ENCODE data around the gene TAL2.

TAL2 gene

GRCh38 chr9:105662184-105663104 is at the start of gene TAL2:
Gene TAL2, plus strand, starts transcription at chr9:105662457. Its CDS starts 40 bp downstream, at chr9:105662497.
- DNase-seq = no peak

- no peak for DNase-seq
These were observed 41.3 kb upstream of the TAL2 start for GRCh38 chr9:105621001-105621400.

GRCh38 chr9:105625088-105625487 is 37.2 kb upstream of the TAL2 start:
- DNase-seq = no peak

- no peak for DNase-seq
These were observed 29.4 kb upstream of the TAL2 start for GRCh38 chr9:105632807-105633206.

- DNase-seq = no peak
These were observed 28.8 kb upstream of the TAL2 start for GRCh38 chr9:105633411-105633810.

- no peak for DNase-seq
These were observed 25.9 kb upstream of the TAL2 start for GRCh38 chr9:105636331-105636730.

GRCh38 chr9:105637787-105638395 is 24.4 kb upstream of the TAL2 start:
- DNase-seq = no peak

- DNase-seq = no peak
These were observed 22.3 kb upstream of the TAL2 start for GRCh38 chr9:105639936-105640335.

GRCh38 chr9:105643795-105644194 is 18.5 kb upstream of the TAL2 start:
- DNase-seq = no peak

- DNase-seq = no peak
These were observed 15.2 kb upstream of the TAL2 start for GRCh38 chr9:105646879-105647594.

GRCh38 chr9:105647595-105648349 is 14.5 kb upstream of the TAL2 start:
- DNase-seq = no peak

GRCh38 chr9:105651806-105652205 is 10.5 kb upstream of the TAL2 start:
- DNase-seq = no peak

GRCh38 chr9:105656131-105656921 is 5.9 kb upstream of the TAL2 start:
- peak; percentile 7 for DNase-seq

GRCh38 chr9:105658351-105658750 is 3.9 kb upstream of the TAL2 start:
- no peak for DNase-seq

- no peak for DNase-seq
These were observed 1.2 kb upstream of the TAL2 start for GRCh38 chr9:105661011-105661410.

GRCh38 chr9:105663914-105664313 is 1.7 kb downstream of the TAL2 start:
- DNase-seq = no peak

GRCh38 chr9:105667867-105668266 is 5.6 kb downstream of the TAL2 start:
- DNase-seq = no peak

GRCh38 chr9:105670315-105670714 is 8.1 kb downstream of the TAL2 start:
- DNase-seq = peak; percentile 2

- DNase-seq = no peak
These were observed 8.5 kb downstream of the TAL2 start for GRCh38 chr9:105670775-105671174.

- DNase-seq = peak; percentile 27
These were observed 10.5 kb downstream of the TAL2 start for GRCh38 chr9:105672711-105673234.

- DNase-seq = no peak
These were observed 11.7 kb downstream of the TAL2 start for GRCh38 chr9:105673850-105674387.
